GM12872 (cell line): ENCODE measurements around the gene CELA2A.
A peak's percentile ranks its signal among the peaks of the same experiment; 100 is the strongest.

Experiments
- TF ChIP-seq, protein P1 (sequence below): IDR thresholded peaks from 3 replicates; pipeline ENCODE4 v1.5.1; 2011; ENCODE audit warnings: low read depth, mild to moderate bottlenecking, low read length, moderate library complexity; ENCODE audit not compliant: insufficient read depth

CELA2A gene

DNA sequence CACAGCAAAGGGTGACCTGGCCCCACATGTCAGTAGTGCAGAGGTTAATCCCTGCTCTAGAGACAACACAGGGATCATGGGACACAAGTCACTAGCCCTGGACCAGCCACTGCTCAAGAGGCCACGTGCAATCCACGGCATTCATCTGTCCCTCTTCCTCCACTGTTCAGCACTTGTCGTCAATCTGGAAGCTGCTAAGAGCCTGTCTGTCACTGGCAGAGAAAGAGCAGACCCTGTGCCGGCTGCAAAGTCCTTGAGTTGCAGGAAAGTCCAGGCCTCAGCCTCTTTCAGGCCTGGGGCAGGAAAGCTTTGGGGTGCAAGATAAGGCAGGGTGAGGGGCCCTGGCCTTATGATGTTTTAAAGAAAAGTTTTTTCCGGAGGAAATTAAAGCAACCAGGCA is 36.1 kb downstream of the CELA2A start:
- TF ChIP-seq, protein P1, sequence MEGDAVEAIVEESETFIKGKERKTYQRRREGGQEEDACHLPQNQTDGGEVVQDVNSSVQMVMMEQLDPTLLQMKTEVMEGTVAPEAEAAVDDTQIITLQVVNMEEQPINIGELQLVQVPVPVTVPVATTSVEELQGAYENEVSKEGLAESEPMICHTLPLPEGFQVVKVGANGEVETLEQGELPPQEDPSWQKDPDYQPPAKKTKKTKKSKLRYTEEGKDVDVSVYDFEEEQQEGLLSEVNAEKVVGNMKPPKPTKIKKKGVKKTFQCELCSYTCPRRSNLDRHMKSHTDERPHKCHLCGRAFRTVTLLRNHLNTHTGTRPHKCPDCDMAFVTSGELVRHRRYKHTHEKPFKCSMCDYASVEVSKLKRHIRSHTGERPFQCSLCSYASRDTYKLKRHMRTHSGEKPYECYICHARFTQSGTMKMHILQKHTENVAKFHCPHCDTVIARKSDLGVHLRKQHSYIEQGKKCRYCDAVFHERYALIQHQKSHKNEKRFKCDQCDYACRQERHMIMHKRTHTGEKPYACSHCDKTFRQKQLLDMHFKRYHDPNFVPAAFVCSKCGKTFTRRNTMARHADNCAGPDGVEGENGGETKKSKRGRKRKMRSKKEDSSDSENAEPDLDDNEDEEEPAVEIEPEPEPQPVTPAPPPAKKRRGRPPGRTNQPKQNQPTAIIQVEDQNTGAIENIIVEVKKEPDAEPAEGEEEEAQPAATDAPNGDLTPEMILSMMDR: no peak

GRCh38 chr1:15493869-15494390 is 37.4 kb downstream of the CELA2A start:
- TF ChIP-seq, protein P1: no peak

GRCh38 chr1:15500184-15501178 is 43.9 kb downstream of the CELA2A start:
- TF ChIP-seq, protein P1: no peak

- TF ChIP-seq, protein P1: peak; percentile 79
Observed at GRCh38 chr1:15501208-15502032, 44.9 kb downstream of the CELA2A start.

DNA sequence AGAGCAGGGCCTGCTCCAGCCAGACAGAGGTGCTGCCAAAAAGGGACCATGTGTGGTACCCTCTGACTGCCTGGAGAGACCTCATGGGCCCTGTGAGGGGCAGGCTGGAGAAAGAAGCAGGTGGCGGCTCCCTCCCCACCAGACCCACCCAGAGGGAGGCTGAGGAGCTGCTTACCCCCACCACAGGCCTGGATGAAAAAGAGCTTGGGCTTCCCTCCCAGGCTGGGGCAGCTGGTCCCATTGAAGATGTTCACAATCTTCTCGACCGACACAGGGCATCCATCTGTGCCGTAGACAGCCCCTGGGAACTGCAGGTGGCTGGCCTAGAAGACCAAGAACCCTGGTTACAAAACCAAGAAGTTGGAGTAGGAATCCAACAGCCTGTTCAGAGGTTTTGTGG is 47.9 kb downstream of the CELA2A start:
- TF ChIP-seq, protein P1: no peak

GRCh38 chr1:15506831-15507230 is 50.3 kb downstream of the CELA2A start:
- TF ChIP-seq, protein P1: no peak

DNA sequence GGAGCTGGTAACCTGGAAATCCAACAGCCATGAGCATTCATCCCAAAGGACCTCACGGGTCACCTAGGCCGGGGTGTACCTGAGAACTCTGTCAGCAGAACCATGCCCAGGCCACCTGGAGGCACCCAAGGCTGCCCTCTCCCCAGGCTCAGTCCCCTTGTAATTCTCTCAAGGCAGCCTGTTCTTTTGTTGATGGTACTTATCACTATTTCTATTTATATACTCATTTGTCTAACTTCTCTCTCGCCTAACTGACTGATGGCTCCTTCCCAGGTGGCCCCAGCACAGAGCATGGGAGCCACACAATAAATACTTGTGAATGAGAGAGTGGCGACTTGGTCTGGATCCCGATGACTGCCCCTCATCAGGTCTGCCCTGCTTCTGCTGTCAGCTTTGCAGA is 50.7 kb downstream of the CELA2A start:
- TF ChIP-seq, protein P1: no peak
